GM19438 (cell line): Measurements from ENCODE around the gene TOB1.

Experiments used
- ATAC-seq: cut with Tn5 transposase; IDR thresholded peaks from one replicate; pipeline ENCODE4 v1.9.1; 2021; ENCODE audit warnings: low read depth; ENCODE audit not compliant: unreplicated experiment

The TOB1 gene

GRCh38 chr17:50848039-50848438 lies 18.1 kb downstream of the TOB1 start:
- ATAC-seq, result no peak

- ATAC-seq, result no peak
Measured at GRCh38 chr17:50847566-50847965, 18.6 kb downstream of the TOB1 start.

DNA sequence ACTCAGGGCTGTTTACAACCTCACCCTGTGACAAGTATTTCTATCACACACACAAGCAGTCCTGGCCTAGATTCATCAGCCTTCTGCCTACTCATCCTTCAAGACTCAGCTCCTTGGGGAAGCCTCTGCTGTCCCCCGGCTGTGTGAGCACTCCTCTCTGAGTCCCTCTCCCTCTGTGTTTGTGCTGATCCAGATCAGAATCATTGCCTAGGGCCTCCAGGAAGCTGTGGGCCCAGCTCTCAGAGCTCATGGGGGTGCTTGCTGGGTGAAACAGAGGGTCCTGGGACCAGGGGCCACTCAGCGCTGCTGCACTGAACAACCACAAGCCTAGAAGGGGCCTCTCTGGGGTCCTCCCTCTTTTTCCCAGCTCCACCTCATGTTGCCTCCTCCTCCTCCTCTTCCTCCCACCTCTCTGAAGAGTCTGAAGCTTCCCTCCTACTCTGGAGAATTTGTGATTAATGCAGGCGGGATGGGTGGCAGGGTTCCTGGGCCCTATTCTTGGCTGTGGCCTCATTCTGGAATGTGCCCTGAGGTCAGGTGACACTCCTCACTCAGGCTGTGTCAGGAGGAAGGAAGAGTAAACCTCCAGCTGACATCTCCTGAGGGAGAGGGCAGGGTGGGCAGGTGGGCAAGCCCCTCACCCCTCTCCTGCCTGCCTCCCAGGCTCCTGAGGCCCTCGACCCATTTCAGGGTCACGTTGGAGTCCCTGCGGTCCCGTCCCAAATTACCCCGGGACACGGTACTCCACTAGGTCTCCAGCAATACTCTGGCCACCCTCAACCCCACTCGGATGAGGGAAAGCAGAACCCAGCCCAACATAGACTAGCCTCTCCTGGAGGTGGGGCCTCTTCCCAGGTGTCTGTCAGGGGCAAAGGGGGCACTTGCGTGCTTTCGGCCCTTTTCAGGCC lies 20.7 kb downstream of the TOB1 start:
- no peak for ATAC-seq

- no peak for ATAC-seq
Measured at GRCh38 chr17:50844117-50844700, 21.9 kb downstream of the TOB1 start.

GRCh38 chr17:50843150-50843905 lies 22.8 kb downstream of the TOB1 start:
- ATAC-seq, result no peak

GRCh38 chr17:50842506-50843149 lies 23.5 kb downstream of the TOB1 start:
- ATAC-seq, result no peak

DNA sequence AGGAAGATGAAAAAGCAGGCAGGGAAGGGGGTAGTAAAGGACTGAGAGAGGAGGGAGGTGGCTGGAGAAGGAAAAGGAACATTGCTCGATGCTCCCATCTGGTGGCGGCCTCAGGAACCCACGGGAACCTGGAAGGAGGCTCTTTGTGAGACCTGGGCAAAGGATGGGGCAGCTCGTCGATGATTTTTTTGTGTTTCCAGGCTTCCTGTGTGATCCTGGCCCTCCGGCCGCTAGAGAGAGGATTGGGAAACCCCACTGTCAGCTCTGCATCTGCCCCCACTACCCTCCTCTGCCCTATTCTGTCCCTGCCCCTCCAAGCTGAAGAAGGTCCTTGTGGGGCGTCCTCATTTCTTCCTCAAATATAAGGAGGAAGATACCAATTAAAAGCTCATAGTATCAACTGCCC lies 24.2 kb downstream of the TOB1 start:
- no peak for ATAC-seq

DNA sequence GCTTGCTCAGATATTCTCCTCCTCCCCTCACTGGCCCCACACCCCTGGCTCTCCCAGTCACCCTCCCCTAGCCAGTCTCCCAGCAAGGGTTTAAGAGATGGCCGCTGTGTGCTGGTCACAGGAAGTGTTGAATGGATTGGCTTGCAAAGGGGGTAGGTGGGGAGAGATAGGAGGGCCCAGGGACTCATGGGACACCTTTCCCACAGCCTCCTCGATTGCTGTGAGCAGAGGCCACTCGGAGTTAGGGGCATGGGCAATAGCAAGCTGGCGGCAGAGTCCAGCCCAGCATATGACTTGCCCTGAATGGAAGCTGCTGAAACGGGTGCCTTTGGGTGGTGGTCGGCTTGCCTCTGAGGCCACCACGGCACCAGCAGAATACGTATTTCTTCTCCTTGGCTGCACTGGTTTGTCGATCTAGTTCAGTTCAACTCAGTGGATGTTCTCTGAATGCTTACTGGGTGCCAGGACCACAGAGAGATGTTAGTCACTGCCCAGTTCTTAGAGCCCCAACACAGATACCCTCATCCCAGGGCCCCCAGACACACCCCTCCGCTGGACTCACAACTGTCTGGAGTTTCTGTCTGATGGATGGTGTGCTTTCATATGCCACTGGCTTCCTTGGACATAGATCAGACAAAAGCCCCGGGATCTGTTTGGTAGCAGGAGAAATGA lies 24.7 kb downstream of the TOB1 start:
- ATAC-seq, result no peak

DNA sequence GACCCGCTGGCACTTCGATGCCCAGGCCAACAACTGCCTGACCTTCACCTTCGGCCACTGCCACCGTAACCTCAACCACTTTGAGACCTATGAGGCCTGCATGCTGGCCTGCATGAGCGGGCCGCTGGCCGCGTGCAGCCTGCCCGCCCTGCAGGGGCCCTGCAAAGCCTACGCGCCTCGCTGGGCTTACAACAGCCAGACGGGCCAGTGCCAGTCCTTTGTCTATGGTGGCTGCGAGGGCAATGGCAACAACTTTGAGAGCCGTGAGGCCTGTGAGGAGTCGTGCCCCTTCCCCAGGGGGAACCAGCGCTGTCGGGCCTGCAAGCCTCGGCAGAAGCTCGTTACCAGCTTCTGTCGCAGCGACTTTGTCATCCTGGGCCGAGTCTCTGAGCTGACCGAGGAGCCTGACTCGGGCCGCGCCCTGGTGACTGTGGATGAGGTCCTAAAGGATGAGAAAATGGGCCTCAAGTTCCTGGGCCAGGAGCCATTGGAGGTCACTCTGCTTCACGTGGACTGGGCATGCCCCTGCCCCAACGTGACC lies 25.8 kb downstream of the TOB1 start:
- ATAC-seq, result no peak

GRCh38 chr17:50839591-50840310 lies 26.4 kb downstream of the TOB1 start:
- ATAC-seq, result no peak

GRCh38 chr17:50837980-50838954 lies 27.9 kb downstream of the TOB1 start:
- ATAC-seq, result no peak

DNA sequence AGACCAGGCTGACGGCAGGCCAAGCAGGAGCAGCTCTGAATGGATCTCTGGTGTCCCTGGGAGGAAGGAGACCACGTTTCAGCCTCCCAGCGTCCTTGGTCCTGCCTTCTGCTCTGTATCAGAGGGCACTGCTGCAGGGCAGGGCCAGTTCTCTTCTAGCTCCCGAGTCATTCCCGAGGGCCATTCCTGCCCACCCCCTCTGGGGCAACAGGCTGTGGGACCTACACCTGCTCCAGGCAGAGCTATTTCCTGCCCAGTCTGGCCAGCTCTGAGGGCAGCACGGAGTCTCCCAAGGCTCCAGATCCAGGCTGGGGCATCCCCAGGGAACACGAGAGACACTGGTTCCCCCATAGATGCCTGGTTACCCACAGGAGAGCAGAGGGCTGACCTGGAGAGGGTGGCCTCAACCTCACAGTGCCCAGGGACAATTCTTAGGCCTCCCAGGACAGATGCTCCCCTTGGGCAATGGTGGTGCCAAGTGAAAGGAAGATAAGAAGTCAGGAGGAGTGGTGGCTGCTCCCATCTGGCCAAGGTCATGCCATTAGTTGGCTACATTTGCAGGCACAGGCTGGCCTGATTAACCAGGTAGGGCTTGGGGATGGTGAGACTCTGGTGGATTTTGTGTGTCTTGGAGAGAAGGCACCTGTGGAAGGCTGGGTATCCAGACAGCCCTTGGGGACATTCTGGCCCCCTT lies 28.7 kb downstream of the TOB1 start:
- ATAC-seq, result no peak

- no peak for ATAC-seq
Measured at GRCh38 chr17:50836826-50837225, 29.3 kb downstream of the TOB1 start.

DNA sequence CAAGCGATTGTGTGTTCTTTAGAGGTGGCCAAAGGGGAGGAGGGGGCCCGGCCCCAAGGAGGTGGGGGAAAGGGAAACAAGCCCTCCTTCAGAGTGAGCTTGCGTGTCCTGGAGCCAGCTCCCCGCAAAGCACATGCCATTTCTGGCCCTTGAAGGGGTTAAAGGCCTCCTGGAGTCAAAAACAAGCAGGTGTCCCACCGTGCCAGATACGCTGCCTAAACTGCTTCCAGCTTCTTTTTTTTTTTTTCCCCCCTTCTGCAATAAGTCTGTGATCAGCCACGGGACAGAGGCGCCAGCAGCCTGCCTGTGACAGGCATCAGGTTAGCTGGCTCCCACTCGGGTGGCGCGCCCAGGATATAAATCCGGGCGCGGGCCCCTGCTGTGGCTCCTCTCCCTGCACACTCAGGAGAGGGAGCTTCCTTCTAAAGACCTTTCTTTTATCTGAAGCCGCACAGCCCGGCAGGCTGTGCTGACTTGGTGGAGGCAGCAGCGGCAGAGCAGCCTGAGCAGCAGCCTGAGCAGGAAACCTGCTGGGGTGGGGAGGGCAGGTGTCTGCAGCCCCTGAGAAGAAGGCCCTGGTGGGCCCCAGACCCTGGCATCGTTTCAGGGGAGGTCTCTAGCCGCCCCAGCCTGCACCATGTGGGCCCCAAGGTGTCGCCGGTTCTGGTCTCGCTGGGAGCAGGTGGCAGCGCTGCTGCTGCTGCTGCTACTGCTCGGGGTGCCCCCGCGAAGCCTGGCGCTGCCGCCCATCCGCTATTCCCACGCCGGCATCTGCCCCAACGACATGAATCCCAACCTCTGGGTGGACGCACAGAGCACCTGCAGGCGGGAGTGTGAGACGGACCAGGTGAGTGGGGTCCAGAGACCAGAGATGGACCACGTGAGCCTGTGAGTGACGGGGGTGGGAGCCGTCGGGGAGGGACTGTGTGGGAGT lies 30.6 kb downstream of the TOB1 start, which contains the start of gene WFIKKN2:
Gene WFIKKN2 (plus strand): TSS at position 286 of the 934 bp plus-strand sequence. CDS start 352 bp downstream, at position 638.
- ATAC-seq, result no peak

DNA sequence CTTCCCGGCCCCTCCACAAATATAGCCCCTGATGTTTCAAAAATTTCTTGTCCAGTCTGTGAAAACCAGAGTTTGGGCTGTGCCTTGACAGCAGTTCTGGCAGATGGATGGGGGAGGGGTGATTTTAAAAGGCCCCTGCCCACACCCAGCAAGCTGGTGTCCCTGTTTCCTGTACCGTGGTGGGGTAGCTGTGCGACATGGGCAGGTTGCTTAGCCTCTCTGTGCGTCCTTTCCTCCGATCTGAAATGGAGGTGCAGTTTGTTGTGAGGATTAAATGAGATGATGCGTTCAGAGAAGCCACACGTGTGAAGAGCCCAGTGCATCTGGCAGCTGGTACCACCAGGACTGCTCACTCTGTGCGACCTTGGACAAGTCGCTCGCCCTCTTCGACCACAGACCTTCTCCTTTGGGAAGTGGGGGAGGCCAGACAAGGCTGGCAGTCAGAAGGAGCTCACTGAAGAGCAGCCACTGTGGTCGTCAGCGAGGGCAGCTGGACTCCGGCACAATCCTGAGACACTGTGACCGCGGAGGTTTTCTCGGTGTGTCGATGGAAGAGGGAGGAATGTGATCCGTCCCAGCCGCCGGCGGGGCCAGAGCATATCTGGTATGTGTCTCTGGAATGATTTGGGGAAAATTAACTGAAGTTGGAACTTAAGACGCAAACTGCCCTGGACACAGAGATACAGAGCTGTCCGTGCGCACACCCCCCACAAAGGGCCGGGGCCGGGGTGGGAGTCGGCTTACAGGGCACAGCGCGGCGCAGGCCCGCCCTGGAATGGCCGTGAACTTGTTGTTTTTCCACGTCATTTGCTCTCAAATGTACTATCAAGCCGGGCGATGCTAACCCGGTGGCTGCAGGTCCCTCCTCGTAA lies 31.5 kb downstream of the TOB1 start:
- ATAC-seq, result no peak
